GM19455 (cell line): ENCODE data around the gene SUMO2.
"Not testable (repeated sequence)": the region's sequence is repeated elsewhere in the genome, so short reads cannot be mapped to it uniquely, and the experiment has no call there.

Experiments used
- ATAC-seq: cut with Tn5 transposase; IDR thresholded peaks from one replicate; pipeline ENCODE4 v1.9.1; 2021; ENCODE audit not compliant: unreplicated experiment

SUMO2 gene

GRCh38 chr17:75146592-75146991, 36.2 kb downstream of the SUMO2 start:
- no peak for ATAC-seq

GRCh38 chr17:75144816-75145512, 37.8 kb downstream of the SUMO2 start:
- ATAC-seq, result no peak

DNA sequence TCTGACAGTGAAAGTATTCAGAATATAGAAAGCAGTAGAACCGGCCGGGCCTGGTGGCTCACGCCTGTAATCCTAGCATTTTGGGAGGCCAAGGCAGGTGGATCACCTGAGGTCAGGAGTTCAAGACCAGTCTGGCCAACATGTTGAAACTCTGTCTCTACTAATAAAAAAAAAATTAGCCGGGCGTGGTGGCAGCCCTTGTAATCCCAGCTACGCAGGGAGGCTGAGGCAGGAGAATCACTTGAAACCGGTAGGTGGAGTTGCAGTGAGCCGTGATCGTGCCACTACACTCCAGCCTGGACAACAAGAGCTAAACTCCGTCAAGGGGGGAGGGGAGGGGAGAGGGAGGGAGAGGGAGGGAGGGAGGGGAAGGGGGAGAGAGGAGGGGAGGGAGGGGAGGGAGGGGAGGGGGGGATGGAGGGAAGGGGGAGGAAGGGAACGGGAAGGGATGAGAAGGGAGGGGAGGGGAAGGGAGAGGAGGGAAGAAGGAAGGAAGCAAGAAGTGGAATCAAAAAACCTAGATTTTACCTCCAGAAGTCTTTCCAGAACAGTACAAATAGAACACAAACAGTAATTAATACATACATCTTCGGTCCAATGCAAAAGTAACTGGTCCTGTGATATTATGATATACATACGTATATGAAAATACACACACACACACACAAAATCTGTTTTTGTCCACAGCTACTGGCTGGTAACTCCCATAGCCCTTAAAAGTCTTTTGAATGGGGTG, 40.4 kb downstream of the SUMO2 start:
- no peak for ATAC-seq

GRCh38 chr17:75138519-75138918, 44.2 kb downstream of the SUMO2 start:
- ATAC-seq, result no peak

- not testable (repeated sequence) for ATAC-seq
Measured at GRCh38 chr17:75137762-75138161, 45.0 kb downstream of the SUMO2 start.

DNA sequence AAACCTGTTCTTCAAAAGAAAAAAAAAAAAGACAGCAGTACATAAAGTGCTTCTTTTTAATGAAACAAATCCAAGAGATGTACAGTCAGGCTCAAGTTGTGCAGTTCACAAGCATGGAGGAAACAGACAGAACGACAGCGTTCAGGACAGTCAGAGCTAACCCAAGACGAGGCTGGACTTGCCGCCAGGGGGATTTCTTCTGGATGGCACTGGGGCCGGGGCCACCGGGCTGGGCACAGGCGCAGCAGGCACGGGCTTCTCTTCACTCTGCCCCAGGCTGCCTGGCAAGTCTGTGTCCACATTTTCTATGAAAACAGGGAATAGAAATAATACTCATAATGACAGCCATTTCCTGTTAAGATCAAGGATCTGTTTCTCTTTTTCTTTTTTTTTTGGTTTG, 46.8 kb downstream of the SUMO2 start:
- no peak for ATAC-seq

DNA sequence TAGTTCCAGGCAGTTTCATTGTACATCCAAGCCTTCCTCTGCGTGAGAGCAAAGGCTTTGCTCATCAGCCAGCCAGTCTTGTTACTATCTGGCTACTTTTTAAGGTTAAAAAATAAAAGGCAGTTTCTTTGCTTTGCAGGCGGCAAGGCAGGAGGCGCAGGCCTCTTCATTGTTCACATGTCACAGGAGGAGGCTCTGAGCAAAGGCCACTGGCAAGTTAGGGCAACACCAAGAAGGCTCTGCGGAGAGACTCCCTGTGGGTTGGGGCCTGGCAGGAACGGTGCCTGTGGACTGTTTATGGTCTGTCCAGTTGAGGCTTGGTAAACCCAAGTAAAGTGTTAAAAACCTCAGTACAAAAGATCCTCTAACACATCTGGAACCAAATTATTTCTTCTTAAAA, 47.3 kb downstream of the SUMO2 start:
- no peak for ATAC-seq

- ATAC-seq, result not testable (repeated sequence)
Measured at GRCh38 chr17:75133607-75134347, 49.0 kb downstream of the SUMO2 start.

DNA sequence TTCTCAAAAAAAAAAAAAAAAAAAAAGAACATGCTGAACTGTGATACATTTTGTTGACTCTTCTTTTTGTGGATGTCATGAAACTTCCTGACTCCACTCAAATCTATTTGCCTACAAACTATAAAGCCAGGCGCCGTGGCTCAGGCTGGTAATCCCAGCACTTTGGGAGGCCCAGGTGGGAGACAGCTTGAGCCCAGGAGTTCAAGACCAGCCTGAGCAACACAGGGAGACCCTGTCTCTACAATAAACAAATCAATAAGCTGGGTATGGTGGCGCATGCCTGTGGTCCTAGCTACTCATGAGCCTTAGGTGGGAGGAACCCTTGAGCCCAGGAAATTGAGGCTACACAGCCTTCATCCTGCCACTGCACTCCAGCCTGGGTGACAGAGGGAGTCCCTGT, 49.8 kb downstream of the SUMO2 start:
- no peak for ATAC-seq

- ATAC-seq, result not testable (repeated sequence)
Measured at GRCh38 chr17:75132018-75133000, 50.5 kb downstream of the SUMO2 start.

GRCh38 chr17:75131278-75132017, 51.3 kb downstream of the SUMO2 start, which contains the start of gene NT5C:
Gene NT5C, minus strand, starts transcription at chr17:75131742. Its CDS starts 35 bp downstream, at chr17:75131707.
- ATAC-seq, result peak; percentile 79

DNA sequence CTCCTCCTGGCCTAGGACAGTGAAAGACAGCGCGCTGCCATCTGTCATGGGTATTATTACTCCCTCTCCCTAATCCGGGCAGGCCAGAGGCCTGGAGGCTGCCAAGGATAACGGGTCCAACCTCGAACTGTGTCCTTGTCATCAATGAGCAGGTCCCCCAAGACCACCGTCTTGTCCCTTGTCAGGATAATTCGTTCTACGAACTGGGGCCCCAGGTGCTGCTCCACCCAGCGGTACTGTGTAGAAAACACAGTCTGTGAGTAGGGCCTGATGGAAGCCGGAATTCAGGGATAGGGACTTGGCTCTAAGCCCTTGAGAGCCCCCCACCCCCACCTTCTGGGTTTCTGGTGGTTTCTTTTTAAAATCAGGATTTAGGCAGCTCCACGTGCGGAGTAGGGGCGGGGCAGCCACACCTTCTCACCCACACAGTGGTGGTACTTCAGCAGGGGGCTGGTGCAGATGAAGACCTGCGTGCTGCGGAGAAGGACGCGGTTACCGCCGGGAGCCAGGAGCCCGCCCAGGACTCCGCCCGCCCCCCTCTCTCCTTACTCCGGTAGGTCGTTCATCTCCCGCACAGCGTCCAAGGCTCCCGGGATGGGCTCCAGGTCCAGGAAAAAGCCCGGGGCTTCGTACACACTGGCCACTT, 52.0 kb downstream of the SUMO2 start:
- peak; percentile 11 for ATAC-seq

GRCh38 chr17:75130059-75130631, 52.6 kb downstream of the SUMO2 start:
- ATAC-seq, result no peak

- no peak for ATAC-seq
Measured at GRCh38 chr17:75129576-75129975, 53.2 kb downstream of the SUMO2 start.

- ATAC-seq, result no peak
Measured at GRCh38 chr17:75128694-75129505, 53.9 kb downstream of the SUMO2 start.

GRCh38 chr17:75127936-75128335, 54.8 kb downstream of the SUMO2 start:
- ATAC-seq, result not testable (repeated sequence)

DNA sequence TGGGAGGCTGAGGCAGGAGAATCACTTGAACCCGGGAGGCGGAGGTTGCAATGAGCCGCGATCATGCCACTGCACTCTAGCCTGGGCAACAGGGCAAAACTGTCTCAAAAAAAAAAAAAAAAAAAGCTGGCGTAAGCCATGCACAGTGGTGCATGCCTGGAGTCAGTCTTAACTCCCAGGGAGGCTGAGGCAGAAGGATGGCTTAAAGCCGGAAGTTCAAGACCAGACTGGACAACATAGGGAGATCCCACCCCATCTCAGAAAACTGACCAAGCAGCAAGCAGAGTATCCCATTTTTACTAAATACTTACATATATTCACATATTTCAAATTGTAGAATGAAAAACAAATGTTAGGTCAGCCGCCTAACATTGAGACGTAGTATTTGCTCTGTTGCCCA, 55.8 kb downstream of the SUMO2 start:
- no peak for ATAC-seq

GRCh38 chr17:75125984-75126383, 56.8 kb downstream of the SUMO2 start:
- no peak for ATAC-seq
